ENCODE results near the gene VAV1. TPM values are rescaled to one million over a fixed set of nuclear protein-coding genes. Genes with fewer than 3 reads are reported as not detected.
A peak's percentile ranks its signal among the peaks of the same experiment; 100 is the strongest.

Gene VAV1
- total and polyA plus RNA-seq, 10 of the 15 experiments (the other 5 are each of a cell fraction or from before 2014, with no cell fraction given): 1.6 to 76.8 (median 40.7) TPM

GRCh38 chr19:6753178-6754031 lies 19.1 kb upstream of the VAV1 start (continued):
- TF ChIP-seq NKRF (conservative IDR thresholded peaks at IDR 0.05) (peak; percentile 66), ATF2 (IDR thresholded peaks at IDR 0.05; ENCODE audit: low read length) (no peak), ZSCAN29 (IDR thresholded peaks at IDR 0.05) (no peak), ZNF217 (IDR thresholded peaks at IDR 0.05) (0 out of 2 replicates have a peak, but pooled peaks have one; percentile 30), YY1 (IDR thresholded peaks at IDR 0.05; ENCODE audit: low read depth, low read length) (no peak), RBBP5 (conservative IDR thresholded peaks at IDR 0.05) (no peak), CHD2 (IDR thresholded peaks at IDR 0.05; ENCODE audit: borderline replicate concordance, low read depth, low read length) (0 out of 2 replicates have a peak, but pooled peaks have one; percentile 61), POLR2AphosphoS5 (IDR thresholded peaks at IDR 0.05; ENCODE audit: low read length) (peak; percentile 52; the same call in 1 of the 2 replicates), ATF3 (IDR thresholded peaks at IDR 0.05; ENCODE audit: borderline replicate concordance, extremely low read depth, low read depth, low read length) (0 out of 2 replicates have a peak, but pooled peaks have one; percentile 67), BCL11A (IDR thresholded peaks at IDR 0.05; ENCODE audit: low read depth, low read length) (0 out of 2 replicates have a peak, but pooled peaks have one; percentile 9), HDAC2 (IDR thresholded peaks at IDR 0.05) (no peak), PAX5 (IDR thresholded peaks at IDR 0.05; ENCODE audit: borderline replicate concordance, low read depth, low read length) (peak; percentile 35; the same call in 1 of the 2 replicates), USF1 (IDR thresholded peaks at IDR 0.05; ENCODE audit: borderline replicate concordance, extremely low read length, insufficient read depth, low read depth, low read length) (peak; percentile 90), CTCF (IDR thresholded peaks at IDR 0.05 in 2 of 3, conservative IDR thresholded peaks at IDR 0.05 in 1 of 3; ENCODE audit: control insufficient read depth in 2 of 3, extremely low read depth in 1 of 3, insufficient read depth in 1 of 3, low read depth in 3 of 3, low read length in 3 of 3) (peak; percentile 52 to 75 (median 58)), CHD1 (IDR thresholded peaks at IDR 0.05; ENCODE audit: low read depth, low read length) (no peak), ZZZ3 (IDR thresholded peaks at IDR 0.05; ENCODE audit: control insufficient read depth, insufficient read length, low read depth) (no peak)

All from GM12878 (cell line).